RWPE1 (cell line): Measurements from ENCODE around the gene SETBP1.

Experiments used
- CTCF ChIA-PET: fragments of 350-600 bp; sonication (Branson Sonifier 250); formaldehyde crosslinking; extraction: SDS; loops from one replicate; lab custom pipeline; 2021; lab: Yijun Ruan, JAX
- POLR2A ChIA-PET: fragments of 400-600 bp; formaldehyde crosslinking; extraction: SDS; loops from one replicate; lab custom pipeline; 2020; ENCODE audit warnings: antibody characterized with exemption; ENCODE audit not compliant: low non-redundant PET; lab: Yijun Ruan, JAX
- DNase-seq: peaks from one replicate; pipeline ENCODE4 v3.0.0; 2012; ENCODE audit warnings: low spot score
- H3K27ac ChIP-seq: fragments of 450-650 bp; 2 replicates; pipeline ENCODE4 v1.5.1; 2017
- CTCF ChIP-seq: fragments of 450-650 bp; conservative IDR thresholded peaks from 2 replicates; pipeline ENCODE4 v1.5.1; 2017; ENCODE audit warnings: low read depth, mild to moderate bottlenecking

The SETBP1 gene

DNA sequence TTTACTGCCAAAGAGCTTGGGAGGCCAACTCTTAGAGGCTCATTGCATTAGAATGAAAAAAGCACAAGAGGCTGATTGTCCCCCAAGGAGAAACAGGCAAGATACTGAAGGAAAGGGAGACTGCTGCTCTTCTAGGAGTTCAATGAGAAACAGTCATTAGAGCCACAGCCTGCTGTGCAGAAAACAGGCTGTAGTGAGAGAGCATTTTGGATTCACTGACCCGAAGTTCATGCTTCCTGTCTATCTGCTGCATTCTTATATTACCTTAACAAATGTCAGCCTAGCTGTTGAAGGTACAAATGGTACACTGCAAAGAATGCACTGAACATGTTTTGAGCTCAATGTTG is 423.3 kb downstream of the SETBP1 start:
- CTCF ChIA-PET: no interaction called here
- TF ChIP-seq CTCF: no peak
- DNase-seq: no peak
- POLR2A ChIA-PET: no interaction called here
- H3K27ac ChIP-seq: no peak overlapping the region

DNA sequence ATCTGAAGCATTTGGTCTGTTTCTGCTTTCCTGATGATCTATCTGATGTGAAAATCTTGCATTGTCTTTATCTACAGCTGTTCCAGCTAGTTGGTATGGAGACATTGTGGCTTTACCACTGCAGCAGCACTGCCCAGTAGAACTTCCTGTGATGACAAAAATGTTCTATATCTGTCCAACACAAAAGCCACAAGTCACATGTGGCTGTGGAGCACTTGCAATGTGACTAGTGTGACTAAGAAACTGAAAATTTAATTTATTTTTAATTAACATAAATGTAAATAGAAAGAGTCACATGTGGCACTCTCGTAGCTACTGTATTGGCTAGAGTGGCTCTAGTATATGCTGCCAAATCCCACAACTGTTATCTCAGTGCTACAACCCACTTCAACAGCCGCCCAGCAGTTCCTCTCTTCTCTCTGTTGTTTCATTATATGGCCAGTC is 425.7 kb downstream of the SETBP1 start:
- ChIA-PET POLR2A (no interaction called here), CTCF (interaction anchor here (0.9 kb wide), 1 partner anchor 107 kb away, joined by 3 read pairs; no protein-coding TSS in a partner anchor)
- DNase-seq: no peak
- H3K27ac ChIP-seq: no peak overlapping the region
- TF ChIP-seq CTCF: no peak

DNA sequence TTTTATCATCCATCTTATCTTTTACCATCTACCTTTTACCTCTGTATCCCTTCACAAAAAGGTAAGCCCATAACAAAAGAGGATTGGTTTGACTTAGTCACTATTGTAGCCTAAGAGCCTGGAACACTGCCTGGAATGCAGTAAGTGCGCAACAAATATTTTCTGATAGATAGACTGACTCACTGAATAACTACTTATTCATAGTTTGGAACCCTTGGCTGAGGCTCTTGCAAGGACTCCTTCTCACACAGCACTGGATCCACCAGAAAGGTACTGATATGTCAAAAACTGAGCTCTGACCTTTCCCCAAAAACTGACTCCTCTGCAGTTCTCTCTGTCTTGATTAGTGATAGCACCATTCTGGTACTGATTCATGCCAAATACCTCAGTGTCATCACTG is 426.7 kb downstream of the SETBP1 start:
- CTCF ChIA-PET: no interaction called here
- peak; percentile 1 for DNase-seq
- no peak for TF ChIP-seq CTCF
- H3K27ac ChIP-seq: no peak overlapping the region
- POLR2A ChIA-PET: no interaction called here

DNA sequence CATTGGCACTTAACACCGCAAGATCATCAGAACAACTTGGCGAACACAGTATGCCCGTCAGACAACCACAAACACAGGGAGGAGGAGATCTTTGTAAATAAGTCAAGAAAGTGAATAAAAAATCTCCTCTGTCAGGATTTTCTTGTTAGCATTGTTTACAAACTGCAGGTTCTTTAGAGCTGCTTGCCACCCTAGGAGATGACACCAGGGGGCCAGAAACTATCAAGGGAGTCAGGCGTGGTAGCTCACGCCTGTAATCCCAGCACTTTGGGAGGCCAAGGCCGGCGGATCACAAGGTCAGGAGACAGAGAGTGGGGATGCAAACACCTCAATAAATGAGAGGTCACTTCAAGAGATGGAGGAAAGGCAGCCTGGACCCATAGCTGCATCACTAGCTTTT is 428.1 kb downstream of the SETBP1 start:
- ChIA-PET CTCF (no interaction called here), POLR2A (no interaction called here)

GRCh38 chr18:45109271-45109670 is 428.6 kb downstream of the SETBP1 start:
- DNase-seq: no peak
- ChIA-PET CTCF (no interaction called here), POLR2A (no interaction called here)
- no peak overlapping the region for H3K27ac ChIP-seq
- no peak for TF ChIP-seq CTCF

More for the DNA sequence above, 428.1 kb downstream of the SETBP1 start:
- DNase-seq: no peak
- no peak for TF ChIP-seq CTCF
- no peak overlapping the region for H3K27ac ChIP-seq

- ChIA-PET POLR2A (no interaction called here), CTCF (no interaction called here)
- DNase-seq: no peak
- TF ChIP-seq CTCF: no peak
- H3K27ac ChIP-seq: no peak overlapping the region
Observed at GRCh38 chr18:45109706-45110105, 429.0 kb downstream of the SETBP1 start.
